K562 (cell line): ENCODE data around the gene SPINK9. TPM values are rescaled to one million over a fixed set of nuclear protein-coding genes. Genes with fewer than 3 reads are reported as not detected.

ENCODE experiments used
- ATAC-seq: fragments of 200-7000 bp; cut with Tn5 transposase; 3 replicates; pipeline ENCODE4 v1.9.1; 2020; ENCODE audit warnings: moderate library complexity
- BruUV-seq: library from RNA; stranded (reverse); fragments of 400-500 nt; replicated peaks from 2 replicates; lab custom pipeline; 2021; lab: Mats Ljungman, UMichigan
- CTCF ChIA-PET: fragments of 300-600 bp; formaldehyde crosslinking; extraction: SDS; loops from one replicate; lab custom pipeline; 2021; ENCODE audit warnings: low intra/inter-chr PET ratio; lab: Yijun Ruan, JAX
- POLR2A ChIA-PET: fragments of 300-600, 350-650 bp; sonication (Branson Sonifier 250); formaldehyde crosslinking; extraction: SDS; loops from one replicate; lab custom pipeline; 2021; ENCODE audit warnings: antibody characterized with exemption, inconsistent platforms; lab: Yijun Ruan, JAX
- DNase-seq, 4 experiments: peaks; one replicate each; pipeline versions ENCODE4 v3.0.0 to v3.0.0-alpha.2; 2011 to 2018; ENCODE audit warnings: low spot score in 3 of 4, mixed read lengths in 3 of 4; ENCODE audit errors: extremely low read depth in 1 of 4
- FAIRE-seq: peaks from 2 replicates; lab custom pipeline; 2011; peaks lifted over from hg19 to GRCh38; lab: Jason Lieb, UNC
- H2AFZ ChIP-seq: 2 replicates; pipeline ENCODE4 v1.6.0; 2011; ENCODE audit warnings: low read depth, low read length, control low read depth, inconsistent platforms
- H3K27ac ChIP-seq: fragments of 200-600 bp; 3 replicates; pipeline ENCODE4 v1.8.0; 2011; ENCODE audit warnings: low read depth, mild to moderate bottlenecking, control low read depth, inconsistent platforms, low read length, moderate library complexity, mixed read lengths; ENCODE audit errors: extremely low read depth
- H3K27me3 ChIP-seq, 2 experiments: fragments of 300-600 bp in 1 of 2; 2 replicates in 1 of 2; 3 replicates in 1 of 2; pipeline versions ENCODE4 v1.6.0 to v1.8.0; 2011; ENCODE audit warnings: inconsistent platforms in 2 of 2, low read length in 2 of 2, mild to moderate bottlenecking in 1 of 2, mixed read lengths in 1 of 2, moderate library complexity in 1 of 2; ENCODE audit not compliant: control insufficient read depth in 2 of 2, insufficient read depth in 2 of 2
- H3K36me3 ChIP-seq: fragments of 300-600 bp; 3 replicates; pipeline ENCODE4 v1.8.0; 2011; ENCODE audit warnings: mild to moderate bottlenecking, low read length, inconsistent platforms; ENCODE audit not compliant: control insufficient read depth, insufficient read depth
- H3K4me1 ChIP-seq, 2 experiments: fragments of 200-600 bp in 1 of 2; replicated peaks in 1 of 2; 2 replicates in 1 of 2; 3 replicates in 1 of 2; pipeline versions ENCODE4 v1.5.1 to v1.8.0; 2011; ENCODE audit warnings: inconsistent platforms in 2 of 2, low read length in 2 of 2, mild to moderate bottlenecking in 1 of 2, mixed read lengths in 1 of 2, moderate library complexity in 1 of 2; ENCODE audit not compliant: control insufficient read depth in 2 of 2, insufficient read depth in 2 of 2
- H3K4me2 ChIP-seq: 2 replicates; pipeline ENCODE4 v1.6.1; 2011; ENCODE audit warnings: low read length, control low read depth, inconsistent platforms, mixed read lengths; ENCODE audit not compliant: insufficient read depth
- H3K4me3 ChIP-seq: fragments of 200-600 bp; sonication (generic), shearing (Covaris generic); 2 replicates; pipeline ENCODE4 v1.5.1; 2016; ENCODE audit warnings: control low read depth, inconsistent platforms
- H3K79me2 ChIP-seq: fragments of 200-600 bp; 3 replicates; pipeline ENCODE4 v1.8.0; 2011; ENCODE audit warnings: low read length, inconsistent platforms; ENCODE audit not compliant: control insufficient read depth, insufficient read depth
- H3K9ac ChIP-seq, 2 experiments: 2 replicates each; pipeline versions ENCODE4 v1.6.0 to v1.6.1; 2011; ENCODE audit warnings: low read depth in 2 of 2, low read length in 2 of 2, control low read depth in 1 of 2, inconsistent platforms in 1 of 2, mild to moderate bottlenecking in 1 of 2, mixed read lengths in 1 of 2; ENCODE audit not compliant: insufficient read depth in 1 of 2
- H3K9me1 ChIP-seq: one replicate; pipeline ENCODE4 v1.6.0; 2011; ENCODE audit warnings: inconsistent platforms, mild to moderate bottlenecking, low read length, moderate library complexity; ENCODE audit not compliant: control insufficient read depth, insufficient read depth
- H3K9me3 ChIP-seq: replicated peaks from 2 replicates; pipeline ENCODE4 v1.5.1; 2011; ENCODE audit warnings: low read depth, low read length, inconsistent platforms; ENCODE audit not compliant: control insufficient read depth, insufficient read depth
- H4K20me1 ChIP-seq: replicated peaks from 2 replicates; pipeline ENCODE4 v1.6.1; 2011; ENCODE audit warnings: low read length, inconsistent platforms, mixed read lengths; ENCODE audit not compliant: control insufficient read depth, insufficient read depth
- CEBPB ChIP-seq: fragments of 450-650 bp; IDR thresholded peaks from 2 replicates; pipeline ENCODE4 v1.6.1; 2016; ENCODE audit warnings: missing genetic modification characterization, missing compliant biosample characterization
- E4F1 ChIP-seq: fragments of 250-450 bp; sonication (Bioruptor Pico); IDR thresholded peaks from 2 replicates; pipeline ENCODE4 v1.5.0; 2021; ENCODE audit warnings: mild to moderate bottlenecking, borderline replicate concordance
- FOS ChIP-seq: IDR thresholded peaks from 3 replicates; pipeline ENCODE4 v1.6.1; 2011; ENCODE audit not compliant: insufficient read length; ENCODE audit errors: extremely low read depth
- HMGN3 ChIP-seq: IDR thresholded peaks from 2 replicates; pipeline ENCODE4 v1.6.1; 2011; ENCODE audit warnings: borderline replicate concordance, low read depth, mild to moderate bottlenecking, mixed read lengths, low read length; ENCODE audit not compliant: insufficient read length; ENCODE audit errors: extremely low read depth
- HMGXB4 ChIP-seq: sonication (generic); formaldehyde crosslinking; IDR thresholded peaks from 2 replicates; pipeline ENCODE4 v1.8.1; 2023; ENCODE audit warnings: mild to moderate bottlenecking, missing genetic modification reagents
- HNRNPH1 ChIP-seq: fragments of 200-400 bp; formaldehyde crosslinking; optimal IDR thresholded peaks from 2 replicates; pipeline ENCODE3; 2017; ENCODE audit warnings: low read depth, mild to moderate bottlenecking, low read length, moderate library complexity
- NFRKB ChIP-seq: fragments of 450-650 bp; IDR thresholded peaks from 2 replicates; pipeline ENCODE4 v1.6.1; 2016; ENCODE audit warnings: low read depth
- TAF7 ChIP-seq: fragments of 450-650 bp; IDR thresholded peaks from 2 replicates; pipeline ENCODE4 v1.6.1; 2016; ENCODE audit warnings: missing genetic modification characterization, missing compliant biosample characterization
- TRIM28 ChIP-seq: fragments of 450-650 bp; IDR thresholded peaks from 2 replicates; pipeline ENCODE4 v1.6.1; 2017
- ZNF175 ChIP-seq: fragments of 200-800 bp; sonication (Bioruptor generic); IDR thresholded peaks from 2 replicates; pipeline ENCODE4 v1.6.1; 2016; ENCODE audit warnings: low read depth, mild to moderate bottlenecking, missing genetic modification characterization, missing compliant biosample characterization
- ZNF23 ChIP-seq: fragments of 250-450 bp; sonication (Bioruptor Pico); IDR thresholded peaks from 2 replicates; pipeline ENCODE4 v1.4.0; 2020; ENCODE audit warnings: mild to moderate bottlenecking
- ZNF589 ChIP-seq: fragments of 200-800 bp; sonication (Bioruptor generic); IDR thresholded peaks from 2 replicates; pipeline ENCODE4 v1.6.1; 2016; ENCODE audit warnings: low read depth, missing genetic modification characterization, missing compliant biosample characterization
- WGBS: fragments of 100-300 bp; shearing (Covaris generic); methylation state at CpG from one replicate; pipeline ENCODE4 v1.1.6; 2016; ENCODE audit warnings: low coverage, mixed read lengths; ENCODE audit not compliant: insufficient coverage; ENCODE audit errors: missing lambda C conversion rate; 5-methylcytosine and 5-hydroxymethylcytosine counted together
- in situ Hi-C: fragments of 300-500 bp; cut with MboI; formaldehyde crosslinking; loops from 4 replicates; pipeline ENCODE4 v1.15.0; 2018; ENCODE audit warnings: inconsistent platforms, mixed read lengths
- intact Hi-C: fragments of 100-400 bp; cut with micrococcal nuclease; formaldehyde crosslinking; loops from 2 replicates; pipeline ENCODE4 v1.14.2; 2022
- polyA plus RNA-seq, 8 experiments: library from polyadenylated mRNA; depleted of rRNA in 4 of 8; stranded (reverse) in 5 of 8; unstranded in 3 of 8; fragments of >200 nt; fragmentation: Nextera tagmentation in 2 of 8; fragmentation: Illumina TruSeq in 1 of 8; extraction: Ambion mirVana in 2 of 8; extraction: Trizol in 1 of 8; gene quantifications; 2 replicates each; pipeline versions ENCODE4 v1.2.1 to v1.2.3, GENCODE V29; 2011 to 2014; ENCODE audit warnings: inconsistent platforms in 1 of 8, missing spikeins in 1 of 8
- total RNA-seq, 7 experiments: library from RNA; depleted of rRNA in 6 of 7; stranded (reverse); fragments of >200 nt in 6 of 7; fragmentation: Illumina TruSeq in 2 of 7; extraction: Trizol in 2 of 7; gene quantifications; 2 replicates each; pipeline versions ENCODE4 v1.2.1 to v1.2.3, GENCODE V29; 2011 to 2021; ENCODE audit warnings: low replicate concordance in 1 of 7
- TF ChIP-seq, protein P1 (sequence below), 3 experiments: IDR thresholded peaks in 2 of 3; conservative IDR thresholded peaks in 1 of 3; 2 replicates each; pipeline ENCODE4 v1.5.1; 2011 to 2012; ENCODE audit warnings: low read length in 3 of 3, mild to moderate bottlenecking in 3 of 3, control low read depth in 2 of 3, improper control_type of control experiment in 1 of 3, inconsistent platforms in 1 of 3, low read depth in 1 of 3, mixed read lengths in 1 of 3, moderate library complexity in 1 of 3; ENCODE audit not compliant: insufficient read depth in 2 of 3
- TF ChIP-seq, protein P2 (sequence below): fragments of 450-650 bp; formaldehyde crosslinking; IDR thresholded peaks from 2 replicates; pipeline ENCODE4 v1.4.0; 2020; ENCODE audit warnings: mild to moderate bottlenecking, moderate library complexity

The SPINK9 gene
- total and polyA plus RNA-seq, 9 of the 15 experiments (the other 6 are each of a cell fraction or from before 2014, with no cell fraction given) = not detected

- no peak overlapping the region for H3K4me2 ChIP-seq
- no peak overlapping the region for H3K4me3 ChIP-seq
- no peak overlapping the region for H3K9ac ChIP-seq
- H3K79me2 ChIP-seq = no peaks in the 10 kb centered on the region
- ATAC-seq (no peak), FAIRE-seq (no peak), DNase-seq (no peak)
- H3K9me3 ChIP-seq = no peaks in the 10 kb centered on the region
- WGBS = 6% methylated on average over 1 of the region's 1 CpG
- POLR2A ChIA-PET = no interaction called here
- CTCF ChIA-PET = no interaction called here
- intact Hi-C loops = no loop called here
- H3K27ac ChIP-seq = no peak overlapping the region
- in situ Hi-C loops = no loop called here
- no peaks in the 10 kb centered on the region for H4K20me1 ChIP-seq
- no TSS peak for BruUV-seq
- H2AFZ ChIP-seq = no peak overlapping the region
- H3K9me1 ChIP-seq = no peaks in the 10 kb centered on the region
- no peaks in the 10 kb centered on the region for H3K36me3 ChIP-seq
- H3K4me1 ChIP-seq = peaks cover 0 to 13% of the 10 kb centered on the region in 2 experiments; a peak in 2 of 5 replicates
- no peaks in the 10 kb centered on the region for H3K27me3 ChIP-seq
- TF ChIP-seq ZNF589 (no peak), ZNF175 (CRISPR knock-in tag) (no peak), E4F1 (CRISPR knock-in tag) (no peak), TAF7 (no peak), NFRKB (no peak), ZNF23 (CRISPR knock-in tag) (no peak), CEBPB (tag) (no peak), FOS (no peak), HMGN3 (no peak), HMGXB4 (CRISPR knock-in tag) (no peak), HNRNPH1 (no peak), TRIM28 (no peak)
- TF ChIP-seq, protein P1, sequence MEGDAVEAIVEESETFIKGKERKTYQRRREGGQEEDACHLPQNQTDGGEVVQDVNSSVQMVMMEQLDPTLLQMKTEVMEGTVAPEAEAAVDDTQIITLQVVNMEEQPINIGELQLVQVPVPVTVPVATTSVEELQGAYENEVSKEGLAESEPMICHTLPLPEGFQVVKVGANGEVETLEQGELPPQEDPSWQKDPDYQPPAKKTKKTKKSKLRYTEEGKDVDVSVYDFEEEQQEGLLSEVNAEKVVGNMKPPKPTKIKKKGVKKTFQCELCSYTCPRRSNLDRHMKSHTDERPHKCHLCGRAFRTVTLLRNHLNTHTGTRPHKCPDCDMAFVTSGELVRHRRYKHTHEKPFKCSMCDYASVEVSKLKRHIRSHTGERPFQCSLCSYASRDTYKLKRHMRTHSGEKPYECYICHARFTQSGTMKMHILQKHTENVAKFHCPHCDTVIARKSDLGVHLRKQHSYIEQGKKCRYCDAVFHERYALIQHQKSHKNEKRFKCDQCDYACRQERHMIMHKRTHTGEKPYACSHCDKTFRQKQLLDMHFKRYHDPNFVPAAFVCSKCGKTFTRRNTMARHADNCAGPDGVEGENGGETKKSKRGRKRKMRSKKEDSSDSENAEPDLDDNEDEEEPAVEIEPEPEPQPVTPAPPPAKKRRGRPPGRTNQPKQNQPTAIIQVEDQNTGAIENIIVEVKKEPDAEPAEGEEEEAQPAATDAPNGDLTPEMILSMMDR (IDR thresholded peaks at IDR 0.05 in 2 of 3, conservative IDR thresholded peaks at IDR 0.05 in 1 of 3; ENCODE audit: insufficient read depth in 2 of 3, low read depth in 1 of 3, low read length in 3 of 3) = no peak
- TF ChIP-seq, protein P2, sequence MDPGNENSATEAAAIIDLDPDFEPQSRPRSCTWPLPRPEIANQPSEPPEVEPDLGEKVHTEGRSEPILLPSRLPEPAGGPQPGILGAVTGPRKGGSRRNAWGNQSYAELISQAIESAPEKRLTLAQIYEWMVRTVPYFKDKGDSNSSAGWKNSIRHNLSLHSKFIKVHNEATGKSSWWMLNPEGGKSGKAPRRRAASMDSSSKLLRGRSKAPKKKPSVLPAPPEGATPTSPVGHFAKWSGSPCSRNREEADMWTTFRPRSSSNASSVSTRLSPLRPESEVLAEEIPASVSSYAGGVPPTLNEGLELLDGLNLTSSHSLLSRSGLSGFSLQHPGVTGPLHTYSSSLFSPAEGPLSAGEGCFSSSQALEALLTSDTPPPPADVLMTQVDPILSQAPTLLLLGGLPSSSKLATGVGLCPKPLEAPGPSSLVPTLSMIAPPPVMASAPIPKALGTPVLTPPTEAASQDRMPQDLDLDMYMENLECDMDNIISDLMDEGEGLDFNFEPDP (CRISPR knock-in tag) = no peak
Observed at GRCh38 chr5:148347706-148348105, 12.3 kb downstream of the SPINK9 start.
